Thymus (tissue), 11 donors: Measurements from ENCODE around the gene BCAR3. TPM values are rescaled to one million over a fixed set of nuclear protein-coding genes. Genes with fewer than 3 reads are reported as not detected.

Experiments
- DNase-seq, 9 donors: peaks; one replicate each; pipeline ENCODE4 v3.0.0-alpha.2; 2013; ENCODE audit warnings: low spot score in 9 of 9, low read depth in 6 of 9, missing footprints in 1 of 9
- H3K27ac ChIP-seq, 2 donors: one replicate each; pipeline ENCODE4 v1.5.1; 2013; ENCODE audit warnings: control low read depth in 1 of 2, low read depth in 1 of 2, low read length in 1 of 2, mild to moderate bottlenecking in 1 of 2, moderate library complexity in 1 of 2
- H3K27me3 ChIP-seq, 2 donors: one replicate each; pipeline ENCODE4 v1.5.1; 2013; ENCODE audit warnings: low read length in 1 of 2; ENCODE audit not compliant: control insufficient read depth in 2 of 2, insufficient read depth in 1 of 2
- H3K36me3 ChIP-seq, 2 donors: one replicate each; pipeline ENCODE4 v1.5.1; 2013; ENCODE audit warnings: low read length in 1 of 2, mild to moderate bottlenecking in 1 of 2, moderate library complexity in 1 of 2; ENCODE audit not compliant: control insufficient read depth in 2 of 2, insufficient read depth in 2 of 2
- H3K4me1 ChIP-seq, 2 donors: one replicate each; pipeline ENCODE4 v1.5.1; 2013; ENCODE audit warnings: low read length in 2 of 2; ENCODE audit not compliant: control insufficient read depth in 2 of 2, insufficient read depth in 2 of 2
- H3K4me3 ChIP-seq, 2 donors: one replicate each; pipeline ENCODE4 v1.5.1; 2013; ENCODE audit warnings: low read length in 2 of 2, control low read depth in 1 of 2, mild to moderate bottlenecking in 1 of 2
- H3K9me3 ChIP-seq, 2 donors: one replicate each; pipeline ENCODE4 v1.5.1; 2013; ENCODE audit warnings: low read length in 1 of 2, mild to moderate bottlenecking in 1 of 2; ENCODE audit not compliant: control insufficient read depth in 2 of 2, insufficient read depth in 1 of 2
- WGBS: extraction: QIAGEN DNeasy Blood & Tissue Kit; methylation state at CpG from one replicate; pipeline ENCODE4 v1.1.7; 2013; 5-methylcytosine and 5-hydroxymethylcytosine counted together
- polyA plus RNA-seq: library from polyadenylated mRNA; stranded (reverse); fragments of 200-250 nt; gene quantifications from one replicate; pipeline ENCODE4 v1.2.3, GENCODE V29; 2013
- total RNA-seq: library from RNA; stranded (reverse); fragments of 120-200 nt; gene quantifications from one replicate; pipeline ENCODE4 v1.2.4, GENCODE V29; 2013
- donor health status: healthy.

The BCAR3 gene
- total and polyA plus RNA-seq, 2 donors, result 7.9 to 10.5 TPM

- 88% methylated on average over 3 of the region's 3 CpGs for WGBS
- H3K27me3 ChIP-seq, result no peaks in the 10 kb centered on the region
- H3K4me1 ChIP-seq, result peaks cover 24 to 34% of the 10 kb centered on the region in 2 donors
- no peak for DNase-seq
- H3K4me3 ChIP-seq, result no peak overlapping the region
- no peaks in the 10 kb centered on the region for H3K9me3 ChIP-seq
- no peaks in the 10 kb centered on the region for H3K36me3 ChIP-seq
- H3K27ac ChIP-seq, result no peak overlapping the region
Measured at GRCh38 chr1:93694819-93695218, 13.2 kb upstream of the BCAR3 start.

- Histone ChIP-seq H3K27me3 (no peaks in the 10 kb centered on the region), H3K27ac (no peak overlapping the region), H3K36me3 (no peaks in the 10 kb centered on the region), H3K4me1 (peaks cover 24 to 34% of the 10 kb centered on the region in 2 donors), H3K9me3 (no peaks in the 10 kb centered on the region), H3K4me3 (no peak overlapping the region)
- 96% methylated on average over 7 of the region's 7 CpGs for WGBS
- no peak for DNase-seq
Measured at GRCh38 chr1:93694039-93694438, 12.4 kb upstream of the BCAR3 start.

- Histone ChIP-seq H3K4me3 (no peak overlapping the region), H3K27ac (peak overlapping the region; percentile 1 to 2), H3K4me1 (peaks cover 24 to 34% of the 10 kb centered on the region in 2 donors), H3K27me3 (no peaks in the 10 kb centered on the region), H3K9me3 (no peaks in the 10 kb centered on the region), H3K36me3 (no peaks in the 10 kb centered on the region)
- WGBS, result 70% methylated on average over 7 of the region's 7 CpGs
- DNase-seq, result peak in 1 of 9 donors; percentile 47
Measured at GRCh38 chr1:93692983-93693591, 11.4 kb upstream of the BCAR3 start.

GRCh38 chr1:93692451-93692861 is 10.8 kb upstream of the BCAR3 start:
- H3K4me3 ChIP-seq, result no peak overlapping the region
- no peaks in the 10 kb centered on the region for H3K36me3 ChIP-seq
- peak in 1 of 9 donors; percentile 18 for DNase-seq
- no peaks in the 10 kb centered on the region for H3K27me3 ChIP-seq
- no peaks in the 10 kb centered on the region for H3K9me3 ChIP-seq
- peak overlapping the region in 1 of 2 donors; percentile 2 for H3K27ac ChIP-seq
- WGBS, result 57% methylated on average over 2 of the region's 2 CpGs
- peaks cover 24 to 34% of the 10 kb centered on the region in 2 donors for H3K4me1 ChIP-seq

- Histone ChIP-seq H3K27ac (peak overlapping the region in 1 of 2 donors; percentile 2), H3K9me3 (no peaks in the 10 kb centered on the region), H3K36me3 (no peaks in the 10 kb centered on the region), H3K4me1 (peaks cover 24 to 34% of the 10 kb centered on the region in 2 donors), H3K4me3 (no peak overlapping the region), H3K27me3 (no peaks in the 10 kb centered on the region)
- DNase-seq, result peak in 1 of 9 donors; percentile 66
- WGBS, result 12% methylated on average over 4 of the region's 4 CpGs
Measured at GRCh38 chr1:93692026-93692425, 10.4 kb upstream of the BCAR3 start.

GRCh38 chr1:93690921-93691789 is 9.5 kb upstream of the BCAR3 start:
- H3K4me3 ChIP-seq, result no peak overlapping the region
- WGBS, result 71% methylated on average over 4 of the region's 4 CpGs
- no peaks in the 10 kb centered on the region for H3K36me3 ChIP-seq
- peak in 1 of 9 donors; percentile 23 for DNase-seq
- no peak overlapping the region for H3K27ac ChIP-seq
- peaks cover 24 to 34% of the 10 kb centered on the region in 2 donors for H3K4me1 ChIP-seq
- H3K27me3 ChIP-seq, result no peaks in the 10 kb centered on the region
- H3K9me3 ChIP-seq, result no peaks in the 10 kb centered on the region

- H3K27ac ChIP-seq, result no peak overlapping the region
- no peak for DNase-seq
- H3K36me3 ChIP-seq, result no peaks in the 10 kb centered on the region
- H3K27me3 ChIP-seq, result no peaks in the 10 kb centered on the region
- peaks cover 24 to 32% of the 10 kb centered on the region in 2 donors for H3K4me1 ChIP-seq
- H3K9me3 ChIP-seq, result no peaks in the 10 kb centered on the region
- no peak overlapping the region for H3K4me3 ChIP-seq
Measured at GRCh38 chr1:93690341-93690740, 8.7 kb upstream of the BCAR3 start.

- no peak overlapping the region for H3K4me3 ChIP-seq
- no peak overlapping the region for H3K27ac ChIP-seq
- no peaks in the 10 kb centered on the region for H3K36me3 ChIP-seq
- no peaks in the 10 kb centered on the region for H3K9me3 ChIP-seq
- peaks cover 24 to 30% of the 10 kb centered on the region in 2 donors for H3K4me1 ChIP-seq
- WGBS, result 97% methylated on average over 5 of the region's 5 CpGs
- no peaks in the 10 kb centered on the region for H3K27me3 ChIP-seq
- DNase-seq, result no peak
Measured at GRCh38 chr1:93689521-93690223, 8.0 kb upstream of the BCAR3 start.

GRCh38 chr1:93687542-93687941 is 5.9 kb upstream of the BCAR3 start:
- peaks cover 14 to 17% of the 10 kb centered on the region in 2 donors for H3K4me1 ChIP-seq
- 98% methylated on average over 2 of the region's 2 CpGs for WGBS
- H3K27me3 ChIP-seq, result peaks cover 0 to 3% of the 10 kb centered on the region in 2 donors
- no peak overlapping the region for H3K4me3 ChIP-seq
- DNase-seq, result no peak
- H3K36me3 ChIP-seq, result no peaks in the 10 kb centered on the region
- no peaks in the 10 kb centered on the region for H3K9me3 ChIP-seq
- H3K27ac ChIP-seq, result no peak overlapping the region
